HL-60 (cell line): ENCODE results near the gene ALDH1L1.
A peak's percentile ranks its signal among the peaks of the same experiment; 100 is the strongest.

Experiments
- DNase-seq, 2 experiments: peaks; one replicate each; pipeline ENCODE4 v3.0.0-alpha.2; 2010 to 2020; ENCODE audit warnings: low read depth in 1 of 2, low spot score in 1 of 2
- H3K27ac ChIP-seq: fragments of 250-450 bp; sonication (Bioruptor Pico); replicated peaks from 2 replicates; pipeline ENCODE4 v1.5.1; 2020; ENCODE audit warnings: mild to moderate bottlenecking, moderate library complexity
- H3K27me3 ChIP-seq: fragments of 250-450 bp; sonication (Bioruptor Pico); 2 replicates; pipeline ENCODE4 v1.5.1; 2021; ENCODE audit warnings: mild to moderate bottlenecking, moderate library complexity; ENCODE audit not compliant: insufficient read depth, poor library complexity, severe bottlenecking
- H3K4me3 ChIP-seq: replicated peaks from 2 replicates; pipeline ENCODE4 v1.5.1; 2011; ENCODE audit warnings: mild to moderate bottlenecking, control low read depth, low read length; ENCODE audit not compliant: insufficient read depth
- GABPA ChIP-seq: IDR thresholded peaks from 2 replicates; pipeline ENCODE4 v1.6.1; 2012; ENCODE audit warnings: low read depth
- POLR2AphosphoS5 ChIP-seq: IDR thresholded peaks from 2 replicates; pipeline ENCODE4 v1.6.1; 2012; ENCODE audit warnings: low read depth
- SPI1 ChIP-seq: IDR thresholded peaks from 2 replicates; pipeline ENCODE4 v1.6.1; 2012; ENCODE audit warnings: low read depth, mild to moderate bottlenecking, borderline replicate concordance
- TF ChIP-seq, protein P1 (sequence below): IDR thresholded peaks from one replicate; pipeline ENCODE4 v1.5.1; 2011; ENCODE audit warnings: low read length, control low read depth, inconsistent platforms; ENCODE audit not compliant: insufficient read depth
- TF ChIP-seq, protein P2 (sequence below): IDR thresholded peaks from 2 replicates; pipeline ENCODE4 v1.6.1; 2012; ENCODE audit warnings: low read depth; ENCODE audit not compliant: insufficient replicate concordance

The ALDH1L1 gene

DNA sequence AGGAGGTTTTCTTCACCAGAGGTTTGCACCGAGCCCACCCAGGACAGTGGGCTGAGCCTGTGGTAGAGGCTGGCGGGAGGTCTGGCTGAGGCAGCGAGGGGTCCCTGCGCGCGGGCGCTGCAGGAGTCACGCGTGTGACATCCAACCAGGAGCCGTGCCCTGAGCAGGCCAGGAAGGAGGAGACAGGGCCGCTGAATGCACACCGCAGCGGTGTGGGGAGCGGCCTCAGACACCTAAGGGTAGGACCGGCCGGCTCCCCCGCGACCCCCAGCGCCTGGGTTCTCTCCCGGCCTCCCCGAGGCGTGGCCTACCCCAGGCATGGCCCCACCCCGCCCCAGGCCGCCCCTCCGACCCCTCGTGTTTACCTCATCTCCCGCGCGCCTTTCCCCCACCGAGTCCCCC lies 96.9 kb downstream of the ALDH1L1 start:
- H3K4me3 ChIP-seq = peak overlapping the region; percentile 71

DNA sequence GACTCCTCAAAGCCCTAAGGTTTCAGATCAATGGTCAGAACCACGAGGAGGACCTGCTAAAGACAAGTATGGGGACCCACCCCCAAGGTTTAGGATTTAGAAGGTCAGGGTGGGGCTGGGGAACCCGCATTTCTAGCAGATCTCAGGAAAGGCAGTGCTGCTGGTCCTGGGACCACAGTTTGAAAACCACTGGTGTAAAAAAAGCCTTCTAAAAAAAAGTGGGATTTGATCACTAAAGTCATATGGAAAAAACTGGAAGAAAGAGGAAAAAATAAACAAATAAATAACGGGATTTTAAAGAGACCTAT lies 97.3 kb downstream of the ALDH1L1 start:
- no peak for TF ChIP-seq POLR2AphosphoS5
- TF ChIP-seq, protein P1, sequence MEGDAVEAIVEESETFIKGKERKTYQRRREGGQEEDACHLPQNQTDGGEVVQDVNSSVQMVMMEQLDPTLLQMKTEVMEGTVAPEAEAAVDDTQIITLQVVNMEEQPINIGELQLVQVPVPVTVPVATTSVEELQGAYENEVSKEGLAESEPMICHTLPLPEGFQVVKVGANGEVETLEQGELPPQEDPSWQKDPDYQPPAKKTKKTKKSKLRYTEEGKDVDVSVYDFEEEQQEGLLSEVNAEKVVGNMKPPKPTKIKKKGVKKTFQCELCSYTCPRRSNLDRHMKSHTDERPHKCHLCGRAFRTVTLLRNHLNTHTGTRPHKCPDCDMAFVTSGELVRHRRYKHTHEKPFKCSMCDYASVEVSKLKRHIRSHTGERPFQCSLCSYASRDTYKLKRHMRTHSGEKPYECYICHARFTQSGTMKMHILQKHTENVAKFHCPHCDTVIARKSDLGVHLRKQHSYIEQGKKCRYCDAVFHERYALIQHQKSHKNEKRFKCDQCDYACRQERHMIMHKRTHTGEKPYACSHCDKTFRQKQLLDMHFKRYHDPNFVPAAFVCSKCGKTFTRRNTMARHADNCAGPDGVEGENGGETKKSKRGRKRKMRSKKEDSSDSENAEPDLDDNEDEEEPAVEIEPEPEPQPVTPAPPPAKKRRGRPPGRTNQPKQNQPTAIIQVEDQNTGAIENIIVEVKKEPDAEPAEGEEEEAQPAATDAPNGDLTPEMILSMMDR = no peak
- TF ChIP-seq SPI1 = no peak
- TF ChIP-seq GABPA = no peak
- TF ChIP-seq, protein P2, sequence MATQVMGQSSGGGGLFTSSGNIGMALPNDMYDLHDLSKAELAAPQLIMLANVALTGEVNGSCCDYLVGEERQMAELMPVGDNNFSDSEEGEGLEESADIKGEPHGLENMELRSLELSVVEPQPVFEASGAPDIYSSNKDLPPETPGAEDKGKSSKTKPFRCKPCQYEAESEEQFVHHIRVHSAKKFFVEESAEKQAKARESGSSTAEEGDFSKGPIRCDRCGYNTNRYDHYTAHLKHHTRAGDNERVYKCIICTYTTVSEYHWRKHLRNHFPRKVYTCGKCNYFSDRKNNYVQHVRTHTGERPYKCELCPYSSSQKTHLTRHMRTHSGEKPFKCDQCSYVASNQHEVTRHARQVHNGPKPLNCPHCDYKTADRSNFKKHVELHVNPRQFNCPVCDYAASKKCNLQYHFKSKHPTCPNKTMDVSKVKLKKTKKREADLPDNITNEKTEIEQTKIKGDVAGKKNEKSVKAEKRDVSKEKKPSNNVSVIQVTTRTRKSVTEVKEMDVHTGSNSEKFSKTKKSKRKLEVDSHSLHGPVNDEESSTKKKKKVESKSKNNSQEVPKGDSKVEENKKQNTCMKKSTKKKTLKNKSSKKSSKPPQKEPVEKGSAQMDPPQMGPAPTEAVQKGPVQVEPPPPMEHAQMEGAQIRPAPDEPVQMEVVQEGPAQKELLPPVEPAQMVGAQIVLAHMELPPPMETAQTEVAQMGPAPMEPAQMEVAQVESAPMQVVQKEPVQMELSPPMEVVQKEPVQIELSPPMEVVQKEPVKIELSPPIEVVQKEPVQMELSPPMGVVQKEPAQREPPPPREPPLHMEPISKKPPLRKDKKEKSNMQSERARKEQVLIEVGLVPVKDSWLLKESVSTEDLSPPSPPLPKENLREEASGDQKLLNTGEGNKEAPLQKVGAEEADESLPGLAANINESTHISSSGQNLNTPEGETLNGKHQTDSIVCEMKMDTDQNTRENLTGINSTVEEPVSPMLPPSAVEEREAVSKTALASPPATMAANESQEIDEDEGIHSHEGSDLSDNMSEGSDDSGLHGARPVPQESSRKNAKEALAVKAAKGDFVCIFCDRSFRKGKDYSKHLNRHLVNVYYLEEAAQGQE = no peak
- Histone ChIP-seq H3K27me3 (no peaks in the 10 kb centered on the region), H3K4me3 (peak overlapping the region; percentile 71), H3K27ac (peak overlapping the region; percentile 61)
- DNase-seq = no peak

More for the DNA sequence above, 96.9 kb downstream of the ALDH1L1 start:
- TF ChIP-seq, protein P2 = no peak
- TF ChIP-seq POLR2AphosphoS5 = no peak
- TF ChIP-seq, protein P1 = no peak
- TF ChIP-seq GABPA = no peak
- no peak for TF ChIP-seq SPI1
- peak in 1 of 2 experiments; percentile 39 for DNase-seq
- Histone ChIP-seq H3K27me3 (no peaks in the 10 kb centered on the region), H3K27ac (peak overlapping the region; percentile 61)

DNA sequence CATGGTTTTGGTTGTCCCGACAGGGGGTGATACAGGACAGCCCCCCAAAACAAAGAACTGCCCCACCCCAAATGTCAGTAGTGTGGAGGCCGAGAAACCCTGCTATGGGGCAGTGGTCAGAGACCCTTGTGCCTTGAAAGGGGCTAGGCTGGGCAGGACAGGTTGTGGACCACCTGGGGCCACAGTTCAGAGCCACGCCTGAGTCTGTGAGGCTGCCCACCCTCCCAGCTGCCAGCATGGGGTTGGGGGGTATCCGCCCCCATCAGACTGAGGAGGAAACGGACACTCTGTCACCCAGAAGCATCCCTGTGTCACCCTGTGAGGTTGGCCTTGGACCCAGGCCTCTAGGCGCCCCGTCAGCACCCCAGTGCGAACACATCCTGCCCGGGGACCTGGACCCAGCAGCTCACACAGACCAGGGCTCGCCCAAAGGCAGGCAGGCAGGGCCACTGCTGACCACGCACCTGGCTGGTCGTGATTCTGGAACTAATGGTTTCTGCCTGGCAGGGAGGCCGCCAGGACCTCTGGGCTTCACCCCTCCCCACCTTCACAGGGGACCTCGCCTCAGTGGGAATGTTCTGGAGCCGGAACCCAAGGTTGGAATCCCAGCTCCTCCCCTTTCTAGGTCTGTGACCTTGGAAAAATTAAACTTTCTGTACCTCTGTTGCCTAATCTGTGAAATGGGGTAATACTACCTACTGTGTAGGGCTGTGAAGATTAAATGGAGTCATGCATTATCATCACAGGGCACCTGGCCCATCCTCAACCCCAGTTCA lies 97.8 kb downstream of the ALDH1L1 start:
- H3K4me3 ChIP-seq = peak overlapping the region; percentile 71; the same call in 1 of the 2 replicates
- TF ChIP-seq, protein P1 = no peak
- TF ChIP-seq, protein P2 = no peak
- TF ChIP-seq SPI1 = no peak
- no peak for TF ChIP-seq POLR2AphosphoS5
- TF ChIP-seq GABPA = no peak
- H3K27ac ChIP-seq = no peak overlapping the region
- no peak for DNase-seq
- no peaks in the 10 kb centered on the region for H3K27me3 ChIP-seq
